BLaER1 treated with 17β-estradiol and CSF1 and Interleukin-3, amounts not matched to agents 10 nM and 100 nM (cell line): ENCODE data around the gene VSIR.
A peak's percentile ranks its signal among the peaks of the same experiment; 100 is the strongest.

Experiments used
- H3K27ac ChIP-seq, 11 experiments: shearing (Covaris generic); formaldehyde crosslinking; 2 replicates each; pipeline ENCODE4 v1.8.1; 2022
- H3K27me3 ChIP-seq, 11 experiments: shearing (Covaris generic); formaldehyde crosslinking; 2 replicates each; pipeline ENCODE4 v1.8.1; 2022
- H3K36me3 ChIP-seq, 11 experiments: shearing (Covaris generic); formaldehyde crosslinking; 2 replicates each; pipeline ENCODE4 v1.8.1; 2022
- H3K4me1 ChIP-seq, 10 experiments: shearing (Covaris generic); formaldehyde crosslinking; 2 replicates each; pipeline ENCODE4 v1.8.1; 2022
- H3K4me2 ChIP-seq, 11 experiments: shearing (Covaris generic); formaldehyde crosslinking; 2 replicates each; pipeline ENCODE4 v1.8.1; 2022
- H3K4me3 ChIP-seq, 10 experiments: shearing (Covaris generic); formaldehyde crosslinking; 2 replicates each; pipeline ENCODE4 v1.8.1; 2022
- H3K9ac ChIP-seq, 11 experiments: shearing (Covaris generic); formaldehyde crosslinking; 2 replicates each; pipeline ENCODE4 v1.8.1; 2022
- H3K9me3 ChIP-seq, 11 experiments: shearing (Covaris generic); formaldehyde crosslinking; replicated peaks in 1 of 11; 2 replicates each; pipeline ENCODE4 v1.8.1; 2022
- H4K20me1 ChIP-seq, 11 experiments: shearing (Covaris generic); formaldehyde crosslinking; 2 replicates each; pipeline ENCODE4 v1.8.1; 2022
- Cebpa-rat ChIP-seq, 11 experiments: shearing (Covaris generic); IDR thresholded peaks; 2 replicates each; pipeline ENCODE4 v1.8.1; 2022

Gene VSIR

DNA sequence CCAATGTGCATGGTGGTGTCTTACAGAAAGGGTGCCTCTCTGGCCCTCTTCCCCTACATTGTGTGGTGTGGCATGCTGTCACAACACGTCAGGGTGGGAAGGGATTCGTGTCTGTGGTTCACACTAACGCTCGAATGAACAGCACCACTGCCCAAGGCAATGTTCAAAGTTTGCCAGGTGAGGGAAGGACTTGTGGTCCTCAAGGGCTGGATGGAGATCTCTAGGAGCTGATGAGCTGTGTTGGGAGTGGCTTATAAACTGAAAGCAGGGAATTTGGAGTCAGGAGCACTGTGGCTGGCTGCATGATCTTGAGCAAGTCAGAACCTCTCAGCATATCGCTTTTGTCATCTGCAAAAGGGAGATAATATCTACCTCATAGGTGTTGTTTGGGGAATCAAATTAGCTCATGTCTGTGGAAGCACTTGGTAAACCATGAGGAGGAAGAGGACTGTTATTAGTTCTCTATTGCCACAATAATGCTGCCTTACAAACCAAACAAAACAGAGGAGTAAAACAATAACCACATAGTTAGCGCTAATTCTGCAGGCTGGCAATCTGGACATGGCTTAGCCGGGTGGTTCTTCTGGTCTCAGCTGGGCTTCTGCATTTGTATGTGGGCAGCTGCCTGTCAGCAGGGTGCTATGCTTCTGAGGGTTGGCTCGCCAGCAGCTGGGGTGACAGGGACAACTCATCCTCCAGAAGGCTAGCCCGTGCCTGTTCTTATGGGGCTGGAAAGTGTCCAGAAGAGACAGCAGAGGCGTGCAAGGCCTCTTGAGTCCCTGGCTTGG, 30.8 kb downstream of the VSIR start:
- Histone ChIP-seq H3K27me3 (no peaks in the 10 kb centered on the region), H3K9ac (no peak overlapping the region), H3K4me3 (no peak overlapping the region), H3K27ac (peak overlapping the region in 4 of 11 experiments; percentile 9 to 44 (median 24); a peak in 5 of 22 replicates), H3K4me1 (peaks cover 34 to 99% (median 71%) of the 10 kb centered on the region in 10 experiments), H3K4me2 (peak overlapping the region in 5 of 11 experiments; percentile 34 to 83 (median 78); a peak in 8 of 22 replicates), H3K36me3 (no peaks in the 10 kb centered on the region), H4K20me1 (no peaks in the 10 kb centered on the region), H3K9me3 (peaks cover 0 to 19% (median 12%) of the 10 kb centered on the region in 11 experiments; a peak in 15 of 22 replicates)
- TF ChIP-seq Cebpa-rat (IDR thresholded peaks at IDR 0.05) = no peak

DNA sequence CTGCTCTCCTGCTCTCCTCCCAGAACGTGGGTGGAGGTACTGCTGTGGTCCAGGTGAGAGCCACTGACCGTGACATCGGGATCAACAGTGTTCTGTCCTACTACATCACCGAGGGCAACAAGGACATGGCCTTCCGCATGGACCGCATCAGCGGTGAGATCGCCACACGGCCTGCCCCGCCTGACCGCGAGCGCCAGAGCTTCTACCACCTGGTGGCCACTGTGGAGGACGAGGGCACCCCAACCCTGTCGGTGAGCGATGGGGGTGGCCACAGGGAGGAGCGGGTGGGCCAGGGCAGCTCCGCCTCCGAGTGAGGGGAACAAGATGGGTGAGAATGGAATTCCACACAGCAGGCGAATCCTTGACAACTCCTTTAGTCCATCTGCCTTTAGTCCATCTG, 31.6 kb downstream of the VSIR start:
- Histone ChIP-seq H3K36me3 (no peaks in the 10 kb centered on the region), H3K4me2 (peak overlapping the region; percentile 44 to 96 (median 72); a peak in 20 of 22 replicates), H3K9me3 (peaks cover 0 to 19% (median 12%) of the 10 kb centered on the region in 11 experiments; a peak in 15 of 22 replicates), H3K4me3 (no peak overlapping the region), H3K9ac (no peak overlapping the region), H3K4me1 (peaks cover 30 to 99% (median 71%) of the 10 kb centered on the region in 10 experiments), H3K27ac (peak overlapping the region in 3 of 11 experiments; percentile 15 to 36 (median 15); a peak in 5 of 22 replicates), H3K27me3 (no peaks in the 10 kb centered on the region), H4K20me1 (no peaks in the 10 kb centered on the region)
- TF ChIP-seq Cebpa-rat (IDR thresholded peaks at IDR 0.05) = no peak

DNA sequence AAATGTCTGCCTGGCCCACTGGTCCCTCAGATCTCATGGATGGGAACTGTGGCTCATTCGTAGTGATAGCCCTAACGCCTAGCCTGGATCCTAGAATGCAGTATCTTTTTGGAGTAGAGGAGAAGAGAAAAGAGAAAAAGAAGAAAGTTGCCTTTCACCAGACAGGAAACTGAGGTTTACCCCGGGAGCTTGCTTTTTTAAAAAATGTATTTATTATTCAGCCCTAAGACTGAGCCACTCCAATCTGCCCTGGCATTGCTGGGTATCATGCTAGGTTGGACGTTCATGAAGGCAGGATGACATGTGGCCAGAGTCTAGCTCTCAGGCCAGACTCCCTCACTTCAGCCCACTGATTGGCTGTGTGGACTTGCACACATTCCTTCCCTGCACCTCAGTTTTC, 32.3 kb downstream of the VSIR start:
- H3K4me3 ChIP-seq = no peak overlapping the region
- peaks cover 30 to 99% (median 71%) of the 10 kb centered on the region in 10 experiments for H3K4me1 ChIP-seq
- peak overlapping the region in 3 of 11 experiments; percentile 15 to 36 (median 35); a peak in 6 of 22 replicates for H3K27ac ChIP-seq
- no peaks in the 10 kb centered on the region for H3K36me3 ChIP-seq
- peak overlapping the region; percentile 44 to 96 (median 72) for H3K4me2 ChIP-seq
- H3K27me3 ChIP-seq = no peaks in the 10 kb centered on the region
- 0 out of 22 replicates have a peak overlapping the region, but pooled peaks of 2 of the 11 experiments have one; percentile 2 to 23 for H3K9ac ChIP-seq
- H3K9me3 ChIP-seq = peaks cover 0 to 19% (median 12%) of the 10 kb centered on the region in 11 experiments; a peak in 15 of 22 replicates
- H4K20me1 ChIP-seq = no peaks in the 10 kb centered on the region
- TF ChIP-seq Cebpa-rat (IDR thresholded peaks at IDR 0.05) = no peak

DNA sequence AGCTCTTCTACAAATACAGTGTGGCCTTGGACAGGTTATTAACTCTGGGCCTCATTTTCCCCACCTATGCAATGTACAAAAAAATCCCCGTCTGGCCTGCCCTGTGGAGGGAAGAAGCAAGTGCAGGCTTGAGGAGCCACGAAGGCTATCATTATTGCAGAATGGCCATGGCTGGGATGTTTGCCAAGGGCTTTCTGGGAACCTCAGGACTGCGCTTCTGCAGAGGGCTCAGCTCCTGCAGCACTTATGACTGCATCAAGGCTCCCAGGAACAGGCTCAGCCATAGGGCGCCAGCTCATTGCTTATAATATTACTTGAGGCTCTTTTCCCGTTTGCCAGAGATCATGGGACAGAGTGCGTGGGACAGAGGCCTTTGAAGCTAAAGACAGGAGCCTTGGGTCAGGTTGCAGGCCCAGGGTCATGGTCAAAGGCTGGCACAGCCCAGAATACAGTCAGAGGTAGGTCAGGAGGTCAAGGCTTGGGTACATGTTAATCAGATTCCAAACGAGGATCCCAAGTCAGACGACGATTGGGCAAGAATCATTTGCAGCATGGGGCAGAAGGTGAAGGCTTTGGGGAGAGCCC, 33.2 kb downstream of the VSIR start:
- 0 out of 22 replicates have a peak overlapping the region, but pooled peaks of 1 of the 11 experiments have one; percentile 36 for H3K27ac ChIP-seq
- peaks cover 31 to 99% (median 71%) of the 10 kb centered on the region in 10 experiments for H3K4me1 ChIP-seq
- H3K9me3 ChIP-seq = peaks cover 0 to 19% (median 12%) of the 10 kb centered on the region in 11 experiments; a peak in 15 of 22 replicates
- no peak overlapping the region for H3K9ac ChIP-seq
- TF ChIP-seq Cebpa-rat (IDR thresholded peaks at IDR 0.05) = no peak
- H3K4me3 ChIP-seq = no peak overlapping the region
- H3K4me2 ChIP-seq = peak overlapping the region in 10 of 11 experiments; percentile 44 to 96 (median 75); a peak in 18 of 22 replicates
- no peaks in the 10 kb centered on the region for H3K27me3 ChIP-seq
- H3K36me3 ChIP-seq = no peaks in the 10 kb centered on the region
- no peaks in the 10 kb centered on the region for H4K20me1 ChIP-seq

DNA sequence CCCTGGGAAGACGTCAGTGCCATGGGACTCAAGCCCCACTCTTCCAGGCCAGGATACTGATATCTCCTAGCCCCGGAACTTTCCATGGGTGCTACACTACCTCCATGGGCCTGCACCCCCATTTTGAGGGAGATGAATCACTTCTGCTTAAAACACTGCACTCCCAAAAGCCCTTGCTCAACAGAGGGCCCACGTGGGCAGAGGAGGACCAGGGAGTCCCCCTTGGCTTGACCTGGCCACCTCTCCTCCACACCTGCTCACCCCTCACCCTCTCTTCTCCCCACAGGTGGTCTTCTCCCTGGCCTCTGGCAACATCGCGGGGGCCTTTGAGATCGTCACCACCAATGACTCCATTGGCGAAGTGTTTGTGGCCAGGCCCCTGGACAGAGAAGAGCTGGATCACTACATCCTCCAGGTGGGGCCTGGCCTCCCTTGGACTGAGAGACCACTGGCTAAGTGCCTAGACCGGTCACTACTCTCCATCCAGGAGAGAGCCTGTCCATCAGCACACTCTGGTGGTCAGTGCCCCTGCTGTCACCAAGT, 33.9 kb downstream of the VSIR start:
- H3K4me1 ChIP-seq = peaks cover 38 to 100% (median 75%) of the 10 kb centered on the region in 10 experiments
- H4K20me1 ChIP-seq = no peaks in the 10 kb centered on the region
- peaks cover 0 to 19% (median 12%) of the 10 kb centered on the region in 11 experiments; a peak in 15 of 22 replicates for H3K9me3 ChIP-seq
- no peak for TF ChIP-seq Cebpa-rat (IDR thresholded peaks at IDR 0.05)
- H3K27ac ChIP-seq = no peak overlapping the region
- no peak overlapping the region for H3K9ac ChIP-seq
- no peaks in the 10 kb centered on the region for H3K27me3 ChIP-seq
- H3K4me2 ChIP-seq = peak overlapping the region in 5 of 11 experiments; percentile 72 to 96 (median 83); a peak in 8 of 22 replicates
- no peak overlapping the region for H3K4me3 ChIP-seq
- no peaks in the 10 kb centered on the region for H3K36me3 ChIP-seq

DNA sequence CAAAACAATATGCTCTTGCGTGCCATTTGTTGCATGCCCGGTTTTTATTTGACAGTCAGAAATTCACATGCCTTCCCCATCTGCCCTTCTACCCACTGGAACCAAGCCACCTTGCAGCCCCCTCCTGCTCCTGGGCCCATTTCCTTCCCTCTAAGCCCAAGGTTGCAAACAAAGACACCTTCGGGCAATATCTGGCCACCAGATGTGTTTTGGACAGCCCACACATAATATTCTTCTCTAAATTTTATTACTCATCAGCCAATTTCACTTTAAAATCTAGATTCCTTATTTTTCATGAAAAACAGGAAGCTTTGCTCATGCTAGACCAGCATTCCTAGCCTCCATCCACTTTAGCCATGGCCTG, 35.5 kb downstream of the VSIR start:
- Histone ChIP-seq H3K9me3 (peaks cover 0 to 11% (median 6%) of the 10 kb centered on the region in 11 experiments; a peak in 15 of 22 replicates), H3K4me2 (peak overlapping the region; percentile 29 to 97 (median 94); a peak in 18 of 22 replicates), H3K4me1 (peaks cover 41 to 91% (median 74%) of the 10 kb centered on the region in 10 experiments), H4K20me1 (no peaks in the 10 kb centered on the region), H3K9ac (peak overlapping the region in 2 of 11 experiments; percentile 3 to 26; a peak in 2 of 22 replicates), H3K4me3 (no peak overlapping the region), H3K27me3 (no peaks in the 10 kb centered on the region), H3K36me3 (no peaks in the 10 kb centered on the region), H3K27ac (peak overlapping the region in 7 of 11 experiments; percentile 10 to 49 (median 37); a peak in 11 of 22 replicates)
- no peak for TF ChIP-seq Cebpa-rat (IDR thresholded peaks at IDR 0.05)

DNA sequence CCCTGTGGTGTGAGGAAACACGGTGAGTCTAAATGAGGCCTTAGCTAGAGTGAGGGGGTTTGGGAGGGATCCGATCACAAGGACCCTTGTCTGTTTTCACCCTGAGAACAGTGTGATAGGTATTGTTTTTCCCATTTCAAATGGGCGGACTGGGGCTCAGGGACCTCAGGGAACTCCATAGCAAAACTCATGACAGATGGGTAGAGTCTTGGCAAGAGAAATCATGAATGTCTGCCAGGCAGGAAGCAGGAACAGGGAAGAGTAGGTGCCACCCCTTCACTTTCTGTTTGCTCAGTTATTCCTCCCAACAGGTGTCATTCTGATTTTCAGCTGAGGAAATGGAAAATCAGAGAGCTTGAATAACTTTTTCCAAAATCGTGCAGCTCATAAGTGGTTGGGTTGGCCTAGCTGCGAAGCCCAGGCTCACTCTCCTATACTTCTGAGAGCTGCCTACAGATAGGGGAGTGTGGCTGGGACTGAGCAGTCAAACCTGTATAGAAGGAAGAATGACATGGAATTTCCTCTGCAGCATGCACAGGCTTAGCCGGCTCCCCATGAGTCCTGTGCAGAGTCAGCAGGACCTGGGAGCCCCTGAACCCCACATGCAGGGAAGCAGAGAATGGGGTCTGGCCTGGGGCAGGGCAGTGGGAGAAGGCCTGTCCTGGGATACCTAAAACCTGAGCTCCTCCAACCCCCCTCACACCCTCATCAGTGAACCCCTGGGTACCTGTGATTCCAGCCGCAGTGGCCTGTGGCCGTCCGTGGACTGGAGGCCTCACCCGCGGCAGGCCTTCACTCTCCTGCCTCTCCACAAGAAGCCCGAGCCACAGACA, 36.1 kb downstream of the VSIR start:
- Histone ChIP-seq H3K27me3 (no peaks in the 10 kb centered on the region), H3K9ac (peak overlapping the region in 3 of 11 experiments; percentile 26 to 61 (median 57); a peak in 3 of 22 replicates), H3K4me1 (peaks cover 41 to 89% (median 70%) of the 10 kb centered on the region in 10 experiments), H4K20me1 (no peaks in the 10 kb centered on the region), H3K27ac (peak overlapping the region in 9 of 11 experiments; percentile 37 to 83 (median 76); a peak in 13 of 22 replicates), H3K4me3 (no peak overlapping the region), H3K36me3 (no peaks in the 10 kb centered on the region), H3K4me2 (peak overlapping the region; percentile 83 to 97 (median 94); a peak in 21 of 22 replicates), H3K9me3 (peaks cover 0 to 5% (median under 1%) of the 10 kb centered on the region in 11 experiments; a peak in 9 of 22 replicates)
- TF ChIP-seq Cebpa-rat (IDR thresholded peaks at IDR 0.05) = no peak

DNA sequence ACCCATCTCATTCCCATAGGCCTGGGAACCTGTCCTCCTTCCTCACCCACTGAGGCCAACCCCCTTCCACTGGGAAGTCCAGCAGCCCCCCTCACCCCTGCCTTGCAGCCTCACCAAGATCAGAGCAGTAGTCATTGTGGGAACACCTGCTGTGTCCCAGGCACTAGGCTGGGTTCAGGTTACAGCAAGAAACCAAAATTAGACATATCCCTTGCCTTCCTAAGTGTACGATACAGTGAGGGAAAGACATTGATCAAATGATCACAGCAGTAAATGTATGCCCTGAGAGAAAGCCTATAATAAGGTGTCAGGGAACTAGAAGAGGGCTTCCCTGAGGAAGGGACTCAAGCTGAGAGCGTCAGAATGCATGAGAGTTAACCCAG, 36.8 kb downstream of the VSIR start:
- no peaks in the 10 kb centered on the region for H3K9me3 ChIP-seq
- H3K27ac ChIP-seq = peak overlapping the region in 10 of 11 experiments; percentile 66 to 83 (median 76); a peak in 18 of 22 replicates
- H3K4me3 ChIP-seq = peak overlapping the region in 2 of 10 experiments; percentile 2 to 26; a peak in 1 of 20 replicates
- no peak for TF ChIP-seq Cebpa-rat (IDR thresholded peaks at IDR 0.05)
- H3K4me2 ChIP-seq = peak overlapping the region; percentile 83 to 97 (median 94)
- H3K36me3 ChIP-seq = no peaks in the 10 kb centered on the region
- H3K4me1 ChIP-seq = peaks cover 39 to 89% (median 69%) of the 10 kb centered on the region in 10 experiments
- H4K20me1 ChIP-seq = no peaks in the 10 kb centered on the region
- H3K9ac ChIP-seq = peak overlapping the region in 10 of 11 experiments; percentile 50 to 66 (median 59); a peak in 15 of 22 replicates
- H3K27me3 ChIP-seq = no peaks in the 10 kb centered on the region
